GM19467 (cell line): ENCODE data around the gene ZNF609.

ENCODE experiments used
- ATAC-seq: cut with Tn5 transposase; IDR thresholded peaks from one replicate; pipeline ENCODE4 v1.9.1; 2021; ENCODE audit warnings: mild to moderate bottlenecking, moderate library complexity; ENCODE audit not compliant: unreplicated experiment

The ZNF609 gene

GRCh38 chr15:64713592-64713991 is 253.2 kb downstream of the ZNF609 start:
- no peak for ATAC-seq

- no peak for ATAC-seq
These were observed 256.1 kb downstream of the ZNF609 start for GRCh38 chr15:64716452-64716851.

DNA sequence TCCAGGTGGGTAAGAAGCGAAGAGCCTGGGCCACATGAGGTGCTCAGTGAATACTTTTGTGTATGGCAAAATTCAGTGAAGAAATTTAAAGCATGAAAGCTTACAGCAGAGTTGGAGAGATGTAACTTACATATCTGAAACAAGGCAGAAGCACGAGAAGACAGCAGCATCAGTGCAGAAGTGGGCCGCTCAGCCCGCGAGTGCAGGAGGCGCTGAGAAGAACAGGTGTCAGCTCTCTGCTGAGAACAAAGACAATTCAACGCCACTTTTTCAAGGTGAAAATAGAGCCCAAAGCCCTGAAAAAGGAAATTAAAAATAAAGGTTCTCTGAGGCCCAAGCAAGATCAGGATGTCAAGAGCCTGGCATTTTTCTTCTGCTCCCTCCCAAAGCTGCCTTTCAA is 256.8 kb downstream of the ZNF609 start:
- ATAC-seq: no peak

- ATAC-seq: no peak
These were observed 257.5 kb downstream of the ZNF609 start for GRCh38 chr15:64717735-64718495.

GRCh38 chr15:64720188-64720587 is 259.8 kb downstream of the ZNF609 start:
- ATAC-seq: no peak

DNA sequence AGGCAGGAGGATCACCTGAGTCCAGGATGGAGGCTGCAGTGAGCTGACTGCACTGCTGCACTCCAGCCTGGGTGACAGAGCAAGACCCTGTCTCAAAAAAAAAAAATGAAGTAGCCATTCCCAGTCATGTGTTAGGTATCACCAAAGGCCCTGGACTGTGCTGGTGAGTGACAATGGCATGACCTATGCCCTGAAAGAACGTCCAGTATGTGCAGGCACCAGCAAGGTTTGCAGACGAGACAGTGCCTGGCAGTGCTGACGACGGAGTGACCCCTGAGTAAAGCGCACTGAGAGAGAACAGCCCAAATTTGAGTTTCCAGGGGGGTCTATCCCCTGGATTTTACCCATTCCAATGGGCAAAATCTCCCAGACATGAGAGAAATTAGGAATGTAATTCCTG is 269.8 kb downstream of the ZNF609 start:
- ATAC-seq: no peak

GRCh38 chr15:64731012-64731804 is 270.8 kb downstream of the ZNF609 start:
- no peak for ATAC-seq

GRCh38 chr15:64731805-64732151 is 271.4 kb downstream of the ZNF609 start:
- no peak for ATAC-seq

DNA sequence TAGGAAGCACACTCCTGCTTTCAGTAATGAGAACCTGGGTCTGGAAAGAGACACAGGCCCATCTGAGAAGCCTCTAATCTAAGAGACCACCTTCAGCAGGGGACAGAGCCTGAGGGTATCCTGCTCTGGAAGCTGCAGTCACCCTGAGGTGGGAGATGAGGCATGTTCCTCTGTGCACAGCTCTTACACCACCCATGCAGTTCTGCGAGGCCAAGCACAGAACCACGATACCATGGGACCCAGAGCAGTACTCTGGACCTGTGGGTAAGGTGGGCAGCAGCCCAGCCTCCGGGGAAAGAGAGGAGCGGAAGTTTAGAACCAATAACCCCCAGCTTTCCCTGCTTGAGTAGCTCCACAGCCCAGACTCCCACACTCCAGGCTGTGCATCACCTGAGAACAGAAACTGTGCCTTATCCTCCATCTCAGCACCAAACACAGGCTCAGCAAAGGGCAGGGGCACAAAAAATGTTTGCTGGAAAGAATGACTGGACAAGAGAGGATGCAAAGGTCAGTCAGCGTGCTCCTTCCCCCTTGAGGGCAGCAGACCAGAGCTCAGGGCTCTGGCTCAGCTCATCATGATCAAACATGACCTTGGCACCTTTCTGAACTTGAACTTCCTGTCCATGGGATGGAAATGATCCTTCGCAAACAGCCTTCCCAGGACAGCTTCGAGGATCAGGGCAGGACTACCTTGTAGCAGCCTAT is 271.9 kb downstream of the ZNF609 start:
- ATAC-seq: no peak
